ENCODE data around the gene LHPP.

DNA sequence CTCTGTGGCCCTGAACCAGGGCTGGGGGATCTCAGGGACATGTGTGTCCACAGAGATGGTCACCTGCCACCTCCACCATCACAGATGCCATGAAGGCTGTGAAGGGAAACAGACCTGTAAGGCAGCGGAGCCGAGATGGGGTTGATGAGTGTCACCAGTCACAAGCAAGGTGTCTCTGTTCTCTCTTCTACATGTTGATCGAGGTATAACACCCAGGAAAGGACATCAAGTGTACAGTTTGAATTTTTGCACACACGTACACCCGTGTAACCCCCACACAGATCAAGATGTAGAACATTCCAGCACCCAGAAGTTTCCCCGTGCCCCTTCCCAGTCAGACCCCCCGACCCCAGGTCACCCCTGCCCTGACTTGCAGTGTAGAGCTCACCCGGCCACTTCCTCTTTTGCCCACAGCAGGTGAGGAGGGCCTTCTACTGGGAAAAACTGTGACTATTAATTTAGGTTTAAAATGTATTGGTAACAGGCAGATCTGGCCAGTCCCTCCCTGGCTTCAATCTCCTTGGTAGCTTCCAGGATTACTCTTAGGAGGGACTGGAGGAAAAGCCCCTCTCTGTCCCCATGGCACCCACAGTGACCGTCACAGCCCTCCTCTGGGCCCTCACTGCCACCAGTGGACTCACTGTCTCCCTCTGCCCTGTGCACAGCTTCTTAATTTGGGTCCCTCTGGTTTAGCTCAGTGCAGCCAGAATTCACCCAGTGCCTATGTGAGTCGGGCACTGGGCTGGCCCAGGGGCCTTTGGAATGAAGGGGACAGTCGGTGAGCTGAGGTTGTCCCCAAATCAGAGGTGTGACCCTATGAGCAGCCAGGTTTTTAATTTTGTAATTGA lies 108.2 kb downstream of the LHPP start:
- no peak for TF ChIP-seq POLR2A (IDR thresholded peaks at IDR 0.05)
- TF ChIP-seq, protein P1, sequence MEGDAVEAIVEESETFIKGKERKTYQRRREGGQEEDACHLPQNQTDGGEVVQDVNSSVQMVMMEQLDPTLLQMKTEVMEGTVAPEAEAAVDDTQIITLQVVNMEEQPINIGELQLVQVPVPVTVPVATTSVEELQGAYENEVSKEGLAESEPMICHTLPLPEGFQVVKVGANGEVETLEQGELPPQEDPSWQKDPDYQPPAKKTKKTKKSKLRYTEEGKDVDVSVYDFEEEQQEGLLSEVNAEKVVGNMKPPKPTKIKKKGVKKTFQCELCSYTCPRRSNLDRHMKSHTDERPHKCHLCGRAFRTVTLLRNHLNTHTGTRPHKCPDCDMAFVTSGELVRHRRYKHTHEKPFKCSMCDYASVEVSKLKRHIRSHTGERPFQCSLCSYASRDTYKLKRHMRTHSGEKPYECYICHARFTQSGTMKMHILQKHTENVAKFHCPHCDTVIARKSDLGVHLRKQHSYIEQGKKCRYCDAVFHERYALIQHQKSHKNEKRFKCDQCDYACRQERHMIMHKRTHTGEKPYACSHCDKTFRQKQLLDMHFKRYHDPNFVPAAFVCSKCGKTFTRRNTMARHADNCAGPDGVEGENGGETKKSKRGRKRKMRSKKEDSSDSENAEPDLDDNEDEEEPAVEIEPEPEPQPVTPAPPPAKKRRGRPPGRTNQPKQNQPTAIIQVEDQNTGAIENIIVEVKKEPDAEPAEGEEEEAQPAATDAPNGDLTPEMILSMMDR (IDR thresholded peaks at IDR 0.05) = no peak
